A204.1 (cell line): ENCODE data around the gene OPN4.

ENCODE experiments used
- FAIRE-seq: peaks from 2 replicates; lab custom pipeline; 2012; peaks lifted over from hg19 to GRCh38; lab: Jason Lieb, UNC

The OPN4 gene

GRCh38 chr10:86647773-86648703 lies 6.3 kb upstream of the OPN4 start:
- no peak for FAIRE-seq

GRCh38 chr10:86648704-86649427 lies 5.5 kb upstream of the OPN4 start:
- FAIRE-seq = no peak

GRCh38 chr10:86649471-86650150 lies 4.7 kb upstream of the OPN4 start:
- no peak for FAIRE-seq

DNA sequence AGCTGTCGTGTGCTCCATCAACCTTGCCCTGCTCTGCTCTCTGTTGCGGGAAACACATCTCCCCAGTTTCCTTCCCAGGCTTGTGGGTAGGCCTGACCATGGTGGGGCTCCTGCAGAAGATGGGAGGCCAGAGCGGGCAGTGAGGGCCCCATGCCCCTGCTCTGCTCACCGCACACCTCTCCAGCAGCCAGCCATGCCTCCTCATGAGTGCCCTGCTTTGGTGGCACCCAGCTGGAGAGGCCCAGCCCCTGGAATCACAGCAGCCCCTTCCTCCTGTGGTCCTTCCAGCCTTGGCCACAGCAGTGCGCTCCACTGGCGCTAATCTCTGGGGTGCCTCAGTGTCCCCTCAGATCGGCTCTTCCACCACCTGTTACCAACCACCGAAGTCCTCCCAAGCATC lies 4.2 kb upstream of the OPN4 start:
- no peak for FAIRE-seq

- FAIRE-seq = no peak
Observed at GRCh38 chr10:86651021-86651471, 3.3 kb upstream of the OPN4 start.

- no peak for FAIRE-seq
Observed at GRCh38 chr10:86651631-86652331, 2.6 kb upstream of the OPN4 start.

GRCh38 chr10:86652361-86653202 lies 1.8 kb upstream of the OPN4 start:
- no peak for FAIRE-seq

- no peak for FAIRE-seq
Observed at GRCh38 chr10:86653379-86653778, 968 bp upstream of the OPN4 start.

GRCh38 chr10:86653987-86654386 lies 360 bp upstream of the OPN4 start:
- FAIRE-seq = no peak

- FAIRE-seq = no peak
Observed at GRCh38 chr10:86655173-86655540, 810 bp downstream of the OPN4 start.

GRCh38 chr10:86655596-86655995 lies 1.2 kb downstream of the OPN4 start:
- no peak for FAIRE-seq

DNA sequence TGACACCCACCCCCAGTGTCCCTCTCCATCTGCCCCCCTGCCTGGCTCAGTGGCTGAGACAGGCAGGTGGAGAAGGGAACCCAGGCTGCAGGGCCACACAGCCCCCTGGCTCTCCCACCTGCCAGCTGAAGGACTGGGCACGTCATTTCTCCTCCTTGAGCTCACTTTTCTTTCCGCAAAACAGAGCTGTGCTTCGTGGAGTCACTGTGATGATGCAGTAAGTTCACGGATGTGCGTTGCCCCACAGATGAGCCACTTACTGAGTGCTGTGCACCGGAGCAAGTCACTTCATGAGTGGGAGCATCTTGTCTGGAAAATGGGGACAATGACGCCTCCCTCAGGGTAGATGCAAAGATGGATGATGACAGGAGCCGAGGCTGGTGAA lies 2.7 kb downstream of the OPN4 start:
- FAIRE-seq = no peak

- FAIRE-seq = no peak
Observed at GRCh38 chr10:86657396-86658011, 3.2 kb downstream of the OPN4 start.

DNA sequence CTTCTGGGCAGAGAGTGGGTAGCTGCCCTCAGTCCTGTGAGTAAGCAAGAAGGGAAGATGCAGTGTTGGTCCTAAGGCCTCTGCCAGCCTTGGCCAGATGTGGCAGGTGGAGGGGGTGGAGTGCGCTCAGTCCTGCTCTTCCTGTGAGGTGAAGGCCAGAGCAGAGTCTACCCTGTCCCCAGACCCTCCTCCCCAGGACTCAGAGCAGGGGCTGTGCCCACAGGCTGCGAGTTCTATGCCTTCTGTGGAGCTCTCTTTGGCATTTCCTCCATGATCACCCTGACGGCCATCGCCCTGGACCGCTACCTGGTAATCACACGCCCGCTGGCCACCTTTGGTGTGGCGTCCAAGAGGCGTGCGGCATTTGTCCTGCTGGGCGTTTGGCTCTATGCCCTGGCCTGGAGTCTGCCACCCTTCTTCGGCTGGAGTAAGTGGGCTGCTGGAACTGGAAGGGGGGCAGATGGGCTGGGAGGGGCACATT lies 4.0 kb downstream of the OPN4 start:
- FAIRE-seq = no peak

DNA sequence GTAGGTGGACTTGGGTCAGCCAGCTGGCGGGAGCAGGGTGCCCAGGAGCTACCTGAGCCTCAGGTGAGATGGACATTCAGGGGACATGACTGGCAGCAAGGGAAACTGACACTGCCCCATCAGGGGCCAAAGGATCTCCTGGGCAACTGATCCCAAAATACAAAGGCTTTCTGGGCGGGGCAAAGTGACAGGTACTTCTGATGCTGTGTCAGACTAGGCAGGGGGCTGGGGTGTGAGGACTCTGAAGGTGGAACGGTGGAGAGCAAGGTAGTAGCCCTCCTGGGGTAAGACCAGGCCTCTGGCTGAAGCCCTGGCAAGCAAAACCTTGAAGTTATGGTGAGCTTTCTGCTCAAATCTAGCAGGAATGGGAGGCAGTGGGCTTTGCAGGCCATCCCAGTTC lies 4.4 kb downstream of the OPN4 start:
- no peak for FAIRE-seq

GRCh38 chr10:86659161-86659691 lies 4.9 kb downstream of the OPN4 start:
- FAIRE-seq = no peak

- no peak for FAIRE-seq
Observed at GRCh38 chr10:86659721-86660453, 5.5 kb downstream of the OPN4 start.

DNA sequence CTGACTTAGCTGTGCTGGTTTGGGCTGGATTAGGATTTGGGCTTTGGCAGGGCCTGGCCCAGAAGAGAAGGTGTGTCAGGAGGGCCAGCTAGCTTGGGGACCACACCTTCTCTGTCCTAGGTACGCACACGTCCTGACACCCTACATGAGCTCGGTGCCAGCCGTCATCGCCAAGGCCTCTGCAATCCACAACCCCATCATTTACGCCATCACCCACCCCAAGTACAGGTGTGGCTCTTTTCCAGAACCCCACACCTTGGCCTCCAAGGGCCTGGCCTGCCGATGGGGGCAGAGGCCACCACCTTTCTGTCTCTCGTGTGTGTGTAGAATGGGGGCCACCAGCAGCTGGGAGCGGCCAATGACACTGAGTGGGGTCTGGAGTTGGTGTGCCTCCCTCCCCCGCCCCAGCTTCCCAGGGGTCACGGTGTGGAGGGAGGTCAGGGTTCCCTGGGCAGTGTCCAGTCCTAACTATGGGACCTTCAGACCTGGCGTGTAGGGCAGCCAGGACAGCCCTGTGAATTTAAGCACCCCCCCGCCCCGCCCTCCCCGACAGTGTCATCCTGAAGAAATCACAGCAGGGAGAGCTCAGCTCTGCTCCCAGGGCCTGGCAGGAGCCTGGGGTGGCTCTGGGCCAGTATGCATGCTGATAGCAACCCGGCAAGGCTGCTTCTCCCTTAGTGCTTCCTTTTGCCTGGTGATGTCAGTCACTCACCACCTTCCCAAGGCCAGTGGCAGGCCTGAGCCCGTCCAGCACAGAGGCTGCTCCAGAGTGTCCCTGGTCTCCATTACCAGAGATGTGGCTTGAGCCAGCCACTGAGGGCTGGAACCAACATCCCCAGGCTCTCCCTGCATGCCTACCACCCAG lies 7.0 kb downstream of the OPN4 start:
- no peak for FAIRE-seq
